Esophagus (tissue), 2 donors: Measurements from ENCODE around the gene BCL2. TPM values are rescaled to one million over a fixed set of nuclear protein-coding genes. Genes with fewer than 3 reads are reported as not detected.

Experiments
- H3K27ac ChIP-seq, 2 donors: one replicate each; pipeline ENCODE4 v1.5.1; 2013; ENCODE audit warnings: low read depth in 2 of 2, mild to moderate bottlenecking in 2 of 2, inconsistent platforms in 1 of 2, low read length in 1 of 2, moderate library complexity in 1 of 2
- H3K27me3 ChIP-seq, 2 donors: one replicate each; pipeline ENCODE4 v1.6.1; 2013; ENCODE audit warnings: low read length in 2 of 2, control low read depth in 1 of 2, mild to moderate bottlenecking in 1 of 2; ENCODE audit not compliant: insufficient read depth in 2 of 2, control insufficient read depth in 1 of 2
- H3K36me3 ChIP-seq, 2 donors: one replicate each; pipeline ENCODE4 v1.6.1; 2013; ENCODE audit warnings: low read length in 1 of 2; ENCODE audit not compliant: control insufficient read depth in 2 of 2, insufficient read depth in 2 of 2
- H3K4me1 ChIP-seq, 2 donors: one replicate each; pipeline ENCODE4 v1.6.1; 2013; ENCODE audit warnings: low read length in 1 of 2; ENCODE audit not compliant: control insufficient read depth in 2 of 2, insufficient read depth in 2 of 2
- H3K4me3 ChIP-seq, 2 donors: one replicate each; pipeline ENCODE4 v1.5.1; 2013; ENCODE audit warnings: low read length in 2 of 2, mild to moderate bottlenecking in 2 of 2, low read depth in 1 of 2, moderate library complexity in 1 of 2
- H3K9me3 ChIP-seq, 2 donors: one replicate each; pipeline ENCODE4 v1.6.1; 2013; ENCODE audit warnings: mild to moderate bottlenecking in 2 of 2, low read depth in 1 of 2, low read length in 1 of 2, moderate library complexity in 1 of 2; ENCODE audit not compliant: control insufficient read depth in 2 of 2, insufficient read depth in 1 of 2
- WGBS, 2 donors: extraction: QIAGEN DNeasy Blood & Tissue Kit; methylation state at CpG; one replicate each; pipeline ENCODE4 v1.1.7; 2013; 5-methylcytosine and 5-hydroxymethylcytosine counted together
- polyA plus RNA-seq, 2 donors: library from polyadenylated mRNA; stranded (reverse); fragments of 200-250 nt; gene quantifications; one replicate each; pipeline ENCODE4 v1.2.3, GENCODE V29; 2013
- donor health status: healthy with polysubstance abuse.
- donor health status: Bipolar disorder and iron deficiency.

Gene BCL2
- polyA plus RNA-seq, 2 donors = 1.3 to 1.9 TPM

DNA sequence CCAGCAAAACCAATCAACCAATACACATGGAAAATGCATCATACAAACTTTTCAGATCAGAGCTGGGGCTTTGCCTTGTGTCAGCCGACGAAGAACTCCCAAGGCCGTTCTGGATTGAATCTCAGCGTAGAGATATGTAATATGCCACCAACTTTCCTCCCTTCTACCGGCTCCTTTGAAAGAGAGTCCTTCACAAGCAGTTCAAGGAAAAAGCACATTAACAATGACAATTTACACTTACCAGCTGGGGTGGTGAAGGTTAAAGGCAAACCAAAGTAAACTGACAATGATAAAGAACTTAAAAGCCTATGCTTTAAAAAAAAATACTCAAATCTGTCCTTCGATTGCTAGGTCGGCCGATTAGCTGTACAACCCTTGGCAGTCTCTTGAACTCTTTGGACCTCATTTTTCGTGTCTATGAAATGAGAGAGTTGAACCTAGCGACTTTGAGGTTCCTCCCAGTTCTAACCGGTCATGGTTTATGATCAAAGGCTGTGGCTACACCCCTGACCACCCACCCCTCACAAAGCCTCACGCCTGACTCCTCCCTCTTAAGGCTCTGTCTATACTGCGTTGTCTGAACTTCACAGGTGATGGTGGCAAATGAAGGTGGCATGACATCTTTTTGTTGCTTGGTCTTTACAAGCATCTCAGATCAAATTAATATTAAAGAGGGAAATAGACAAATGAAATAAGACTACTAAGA is 46.2 kb downstream of the BCL2 start:
- Histone ChIP-seq H3K4me1 (no peaks in the 10 kb centered on the region), H3K4me3 (no peak overlapping the region), H3K27me3 (no peaks in the 10 kb centered on the region), H3K9me3 (no peaks in the 10 kb centered on the region), H3K36me3 (no peaks in the 10 kb centered on the region), H3K27ac (no peak overlapping the region)
- 76 to 87% methylated on average over 13 of the region's 13 CpGs for WGBS, 2 donors

DNA sequence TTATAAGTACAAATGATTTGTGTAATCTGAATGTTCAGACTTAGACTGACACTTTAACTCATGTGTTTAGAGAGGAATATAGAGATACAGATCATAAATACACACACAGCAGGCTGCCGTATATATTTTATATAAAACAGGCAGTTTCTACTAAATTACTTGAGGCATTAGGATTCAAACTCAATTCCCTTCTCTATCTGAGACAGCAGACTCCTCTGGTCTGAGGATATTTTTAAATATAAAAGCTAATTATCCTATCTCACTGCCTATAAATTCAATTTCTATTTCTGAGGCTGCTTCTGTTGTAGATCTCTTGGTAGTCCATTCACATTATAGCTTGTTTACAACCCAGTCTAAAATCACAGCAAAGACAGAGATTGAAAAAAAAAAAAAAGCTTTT is 46.9 kb downstream of the BCL2 start:
- Histone ChIP-seq H3K36me3 (no peaks in the 10 kb centered on the region), H3K9me3 (no peaks in the 10 kb centered on the region), H3K4me1 (no peaks in the 10 kb centered on the region), H3K27ac (no peak overlapping the region), H3K4me3 (no peak overlapping the region), H3K27me3 (no peaks in the 10 kb centered on the region)
- WGBS, 2 donors = 82 to 90% methylated on average over 1 of the region's 1 CpG

DNA sequence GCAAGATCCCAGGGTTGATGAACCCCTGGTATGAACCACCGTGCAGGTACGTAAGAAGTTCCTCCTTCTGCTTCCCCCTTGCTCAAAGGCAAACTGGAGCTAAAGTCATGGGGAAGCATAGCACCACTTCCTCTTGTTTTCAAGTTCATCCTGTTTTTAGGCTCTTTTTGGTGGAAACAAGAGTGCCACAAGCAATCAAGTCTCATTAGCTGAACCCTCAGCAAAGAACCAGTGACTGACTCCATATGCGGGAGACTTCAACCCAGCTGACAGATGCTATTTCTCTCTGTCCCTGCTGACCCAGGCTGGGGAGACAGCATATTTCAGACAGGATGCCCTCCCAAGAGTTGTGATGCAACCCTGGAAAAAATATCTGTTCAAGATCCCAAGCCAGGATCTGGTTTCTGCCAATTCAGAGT is 47.7 kb downstream of the BCL2 start:
- no peaks in the 10 kb centered on the region for H3K27me3 ChIP-seq
- 85 to 89% methylated on average over 3 of the region's 3 CpGs for WGBS, 2 donors
- no peaks in the 10 kb centered on the region for H3K9me3 ChIP-seq
- H3K27ac ChIP-seq = no peak overlapping the region
- no peaks in the 10 kb centered on the region for H3K4me1 ChIP-seq
- no peaks in the 10 kb centered on the region for H3K36me3 ChIP-seq
- no peak overlapping the region for H3K4me3 ChIP-seq

DNA sequence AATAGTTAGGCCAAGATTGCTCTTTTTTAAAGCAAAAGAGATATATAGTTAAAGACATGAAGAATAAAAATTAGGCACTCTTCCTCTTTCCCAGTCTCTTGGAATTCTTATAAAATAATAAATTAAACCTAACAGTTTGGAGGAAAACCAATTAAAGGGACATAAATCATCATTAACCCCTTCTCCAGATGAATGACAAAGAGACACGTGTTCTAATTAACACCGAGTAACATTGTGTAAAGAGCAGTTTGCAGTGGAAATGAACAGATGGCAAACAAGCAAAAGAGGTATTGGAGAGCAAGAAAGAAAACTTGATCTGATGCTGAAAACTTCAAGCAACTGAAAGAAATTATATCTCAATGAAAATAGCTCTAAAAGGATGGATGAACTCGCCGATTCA is 48.4 kb downstream of the BCL2 start:
- no peaks in the 10 kb centered on the region for H3K9me3 ChIP-seq
- H3K4me1 ChIP-seq = no peaks in the 10 kb centered on the region
- H3K36me3 ChIP-seq = no peaks in the 10 kb centered on the region
- H3K27me3 ChIP-seq = no peaks in the 10 kb centered on the region
- WGBS, 2 donors = 83 to 91% methylated on average over 4 of the region's 4 CpGs
- H3K27ac ChIP-seq = no peak overlapping the region
- H3K4me3 ChIP-seq = no peak overlapping the region

DNA sequence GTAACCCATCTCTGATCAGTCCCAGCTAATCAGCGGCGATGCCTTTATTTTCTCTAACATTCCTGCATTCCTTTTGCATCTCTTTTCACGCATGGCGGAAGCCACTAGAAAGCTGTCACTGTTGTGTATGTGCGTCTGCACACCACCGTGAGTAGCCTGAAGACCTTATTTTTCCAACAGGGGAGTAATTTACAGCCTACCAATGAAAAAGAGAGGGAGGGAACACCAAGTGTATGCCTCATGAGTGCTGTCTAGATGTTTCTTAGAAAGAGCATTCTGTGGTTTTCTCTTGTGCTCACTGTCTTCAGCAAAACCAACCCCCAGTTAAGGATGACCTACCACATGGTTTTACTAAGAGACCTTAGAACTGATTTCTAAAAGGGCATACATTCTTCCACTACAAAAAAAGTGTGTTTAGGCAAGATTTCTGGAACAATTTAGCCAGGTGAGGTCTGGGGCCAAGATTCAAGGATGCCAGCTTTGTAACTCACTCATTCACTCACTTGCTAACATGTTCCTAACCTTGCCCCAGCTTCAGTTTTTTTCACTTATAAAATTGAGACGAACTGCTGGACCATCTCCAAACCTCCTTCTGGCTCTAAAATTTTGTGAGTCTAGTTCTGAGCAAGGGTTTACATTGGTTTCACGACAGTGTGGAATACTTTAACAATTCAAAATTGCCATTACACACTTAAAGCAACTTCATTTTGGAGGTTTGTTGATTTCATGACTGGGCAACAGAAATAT is 51.4 kb downstream of the BCL2 start:
- Histone ChIP-seq H3K36me3 (no peaks in the 10 kb centered on the region), H3K27me3 (no peaks in the 10 kb centered on the region), H3K4me3 (no peak overlapping the region), H3K4me1 (no peaks in the 10 kb centered on the region), H3K9me3 (no peaks in the 10 kb centered on the region), H3K27ac (no peak overlapping the region)
- WGBS, 2 donors = 76 to 78% methylated on average over 8 of the region's 8 CpGs

DNA sequence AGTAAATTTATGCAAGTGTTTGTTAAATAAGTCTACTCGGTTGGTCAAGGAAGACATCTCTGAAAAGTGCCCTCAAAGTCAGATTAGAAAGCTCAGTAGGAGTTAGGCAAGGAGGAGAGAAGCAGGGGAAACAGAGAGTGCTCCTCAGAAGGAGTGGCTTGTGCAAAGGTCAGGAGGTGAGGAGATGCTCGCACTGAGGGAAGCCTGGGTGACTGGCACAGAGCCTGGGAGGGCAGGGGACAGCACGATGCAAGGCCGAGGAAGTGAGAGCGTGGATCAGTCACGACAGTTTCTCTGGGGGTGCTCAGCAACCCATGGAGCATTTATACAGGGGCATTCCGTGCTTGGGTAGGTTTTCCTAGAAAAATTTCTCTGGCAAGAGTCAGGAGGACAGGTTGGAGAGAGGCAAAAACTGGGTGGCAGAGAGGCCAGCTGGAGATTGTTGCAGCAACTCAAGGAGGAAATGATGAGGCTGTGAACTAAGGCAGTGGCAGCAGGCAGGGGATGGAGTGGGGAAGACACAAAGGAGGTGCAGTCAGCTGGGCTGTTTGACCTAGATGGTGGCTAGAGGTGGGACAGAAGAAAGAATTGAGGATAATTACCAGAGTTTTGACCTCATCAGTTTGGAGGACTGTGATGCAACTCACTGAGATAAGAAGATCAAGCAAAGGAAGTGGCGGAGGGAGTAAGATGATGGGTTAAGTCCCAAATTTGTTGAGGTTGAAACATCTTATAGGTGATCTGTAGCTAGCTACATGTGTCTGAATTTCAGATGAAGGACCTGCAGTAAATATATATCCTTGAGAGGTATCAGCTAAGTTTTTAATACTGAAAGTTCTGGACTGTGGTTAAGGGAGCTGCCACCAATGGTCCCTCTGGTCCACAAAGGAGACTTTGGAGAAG is 52.4 kb downstream of the BCL2 start:
- H3K27me3 ChIP-seq = no peaks in the 10 kb centered on the region
- H3K4me1 ChIP-seq = peaks cover 0 to 2% of the 10 kb centered on the region in 2 donors
- no peaks in the 10 kb centered on the region for H3K9me3 ChIP-seq
- no peaks in the 10 kb centered on the region for H3K36me3 ChIP-seq
- WGBS, 2 donors = 73 to 86% methylated on average over 8 of the region's 8 CpGs
- H3K27ac ChIP-seq = no peak overlapping the region
- no peak overlapping the region for H3K4me3 ChIP-seq

DNA sequence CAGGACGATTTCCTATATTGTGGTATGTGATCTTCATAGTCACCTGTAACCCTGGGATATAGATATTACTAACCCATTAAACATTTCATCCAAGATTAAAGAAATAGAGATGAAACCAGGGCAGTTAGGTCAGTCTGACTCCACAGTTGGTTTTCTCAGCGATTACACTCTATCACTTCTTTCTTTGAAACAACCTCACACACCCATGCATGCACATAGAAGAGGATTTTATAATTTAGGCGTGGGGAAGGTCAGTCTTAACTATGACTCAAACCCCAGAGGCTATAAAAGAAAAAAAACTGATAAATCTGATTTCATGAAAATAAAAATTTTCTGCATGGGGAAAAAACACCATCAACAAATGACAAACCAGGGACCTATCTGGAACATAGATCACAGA is 54.2 kb downstream of the BCL2 start:
- H3K4me1 ChIP-seq = peaks cover 0 to 2% of the 10 kb centered on the region in 2 donors

DNA sequence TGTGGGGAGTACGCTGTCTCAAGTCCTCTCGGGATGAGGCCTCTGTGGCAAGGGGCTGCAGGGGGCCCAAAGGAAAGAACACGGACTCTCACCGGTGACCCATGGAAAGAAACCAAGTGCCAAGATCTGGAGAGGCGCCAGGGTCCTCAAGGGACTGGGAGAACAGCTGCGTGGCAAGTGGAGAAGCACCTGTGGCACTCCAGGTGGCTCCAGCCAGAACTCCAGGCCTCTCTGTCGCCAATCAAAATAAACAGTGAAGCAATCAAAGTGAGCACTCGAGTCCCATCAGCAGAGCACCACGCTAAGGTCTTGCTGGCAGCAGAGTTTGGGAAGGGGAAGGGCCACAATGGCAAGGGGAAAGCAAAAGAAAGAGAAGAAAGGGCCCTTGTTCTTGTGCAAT is 54.7 kb downstream of the BCL2 start:
- 79 to 94% methylated on average over 9 of the region's 9 CpGs for WGBS, 2 donors
- Histone ChIP-seq H3K4me3 (no peak overlapping the region), H3K4me1 (peaks cover 0 to 2% of the 10 kb centered on the region in 2 donors), H3K36me3 (no peaks in the 10 kb centered on the region), H3K9me3 (no peaks in the 10 kb centered on the region), H3K27me3 (no peaks in the 10 kb centered on the region), H3K27ac (no peak overlapping the region)

More for the DNA sequence above, 54.2 kb downstream of the BCL2 start:
- H3K9me3 ChIP-seq = no peaks in the 10 kb centered on the region
- 69 to 79% methylated on average over 3 of the region's 3 CpGs for WGBS, 2 donors
- no peaks in the 10 kb centered on the region for H3K27me3 ChIP-seq
- no peak overlapping the region for H3K27ac ChIP-seq
- no peaks in the 10 kb centered on the region for H3K36me3 ChIP-seq
- no peak overlapping the region for H3K4me3 ChIP-seq

DNA sequence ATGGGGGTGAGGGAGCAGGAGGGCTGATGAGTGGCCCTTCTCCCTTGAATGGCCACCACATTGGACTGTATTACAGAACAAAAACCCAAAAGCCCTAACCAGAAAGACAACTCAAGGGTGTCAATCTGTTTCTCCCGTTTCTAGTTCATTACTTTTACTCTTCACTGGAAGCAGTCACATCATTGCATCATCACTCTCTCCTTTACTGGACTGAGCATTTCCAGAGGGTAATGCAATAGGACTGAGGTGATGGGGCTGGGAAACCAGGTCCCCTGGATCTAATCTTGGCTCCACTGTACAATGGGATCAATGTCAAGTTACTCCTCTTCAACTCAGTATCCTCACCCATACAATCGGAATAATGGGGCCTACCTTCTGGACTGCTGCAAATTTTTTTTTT is 56.1 kb downstream of the BCL2 start:
- Histone ChIP-seq H3K9me3 (no peaks in the 10 kb centered on the region), H3K27me3 (no peaks in the 10 kb centered on the region), H3K36me3 (no peaks in the 10 kb centered on the region), H3K4me1 (peaks cover 0 to 4% of the 10 kb centered on the region in 2 donors), H3K27ac (peak overlapping the region in 1 of 2 donors; percentile 63), H3K4me3 (no peak overlapping the region)
- WGBS, 2 donors = 73 to 85% methylated on average over 2 of the region's 2 CpGs
